8988T (cell line): Measurements from ENCODE around the gene MIX23.

Experiments used
- DNase-seq: peaks from one replicate; pipeline ENCODE4 v3.0.0; 2011

MIX23 gene

GRCh38 chr3:122343654-122344053 is 39.4 kb downstream of the MIX23 start:
- DNase-seq = no peak

DNA sequence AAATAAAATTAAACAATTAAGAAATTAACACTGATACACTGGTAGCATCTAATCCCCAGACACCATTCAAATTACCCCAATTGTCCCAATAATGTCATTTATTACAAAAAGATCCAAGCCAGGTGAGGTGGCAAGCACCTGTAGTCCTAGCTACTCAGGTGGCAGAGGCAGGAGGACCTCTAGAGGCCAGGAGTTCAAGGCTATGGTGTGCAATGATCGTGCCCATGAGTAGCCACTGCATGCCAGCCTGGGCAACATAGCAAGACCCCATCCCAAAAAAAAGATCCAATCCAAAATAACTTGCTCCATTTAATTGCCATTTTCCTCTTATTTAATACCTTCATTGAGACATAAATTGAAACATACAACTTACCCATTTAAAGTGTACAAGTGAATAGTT is 40.2 kb downstream of the MIX23 start:
- no peak for DNase-seq

GRCh38 chr3:122332551-122332950 is 50.5 kb downstream of the MIX23 start:
- DNase-seq = no peak

DNA sequence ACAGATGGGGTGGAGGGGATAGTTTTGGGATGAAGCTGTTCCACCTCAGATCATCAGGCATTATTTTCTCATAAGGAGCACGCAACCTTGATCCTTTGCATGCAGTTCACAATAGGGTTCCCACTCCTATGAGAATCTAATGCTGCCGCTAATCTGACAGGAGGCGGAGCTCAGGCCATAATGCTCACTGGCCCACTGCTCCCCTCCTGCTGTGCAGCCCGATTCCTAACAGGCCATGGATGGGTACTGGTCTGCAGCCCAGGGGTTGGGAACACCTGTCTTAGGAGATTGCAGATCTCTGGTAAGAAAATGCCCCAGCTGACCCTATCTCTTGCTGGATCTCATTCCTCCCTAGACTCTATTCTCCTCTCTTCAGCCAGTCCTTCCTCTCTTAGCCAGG is 51.1 kb downstream of the MIX23 start:
- no peak for DNase-seq

DNA sequence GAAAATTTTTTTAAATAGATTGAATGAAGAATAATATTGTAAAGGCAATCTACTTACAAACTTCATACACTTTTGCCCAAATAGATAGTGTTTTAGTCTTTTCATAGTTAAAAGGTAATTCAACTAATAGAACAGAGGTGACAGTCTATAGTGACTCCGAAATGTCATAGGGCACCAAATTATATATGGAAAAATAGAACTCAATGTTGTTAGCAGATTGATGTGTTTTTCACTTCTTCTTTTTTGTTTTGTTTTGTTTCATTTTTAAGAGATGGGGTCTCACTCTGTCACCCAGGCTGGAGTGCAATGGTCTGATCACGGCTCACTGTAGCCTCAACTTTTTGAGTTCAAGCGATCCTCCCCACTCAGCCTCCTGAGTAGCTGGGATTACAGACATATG is 57.3 kb downstream of the MIX23 start:
- DNase-seq = no peak

DNA sequence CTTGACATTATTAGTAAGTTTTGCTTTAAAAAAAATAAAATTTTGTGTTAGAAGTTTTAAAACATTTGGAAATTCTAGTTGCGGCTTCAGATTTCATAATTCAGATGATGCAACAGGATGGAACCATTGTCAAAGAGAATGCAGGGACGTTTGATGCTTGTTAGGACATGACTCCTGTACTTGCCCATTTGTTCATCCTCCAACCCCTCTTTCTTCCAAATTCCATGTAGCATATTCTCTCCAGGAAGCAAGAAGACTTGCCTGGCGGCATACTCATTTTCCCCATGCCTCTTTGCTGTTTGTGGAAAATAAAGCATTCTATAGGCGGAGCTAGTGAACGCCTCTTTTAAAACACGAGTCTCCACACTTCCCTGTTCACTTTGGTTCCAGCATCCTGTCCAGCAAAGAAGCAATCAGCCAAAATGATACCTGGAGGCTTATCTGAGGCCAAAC is 58.1 kb downstream of the MIX23 start, which contains the start of gene CSTA:
CSTA (plus strand) TSS at position 378 of the 453 bp plus-strand sequence; CDS start at position 423, 45 bp downstream.
- DNase-seq = no peak

DNA sequence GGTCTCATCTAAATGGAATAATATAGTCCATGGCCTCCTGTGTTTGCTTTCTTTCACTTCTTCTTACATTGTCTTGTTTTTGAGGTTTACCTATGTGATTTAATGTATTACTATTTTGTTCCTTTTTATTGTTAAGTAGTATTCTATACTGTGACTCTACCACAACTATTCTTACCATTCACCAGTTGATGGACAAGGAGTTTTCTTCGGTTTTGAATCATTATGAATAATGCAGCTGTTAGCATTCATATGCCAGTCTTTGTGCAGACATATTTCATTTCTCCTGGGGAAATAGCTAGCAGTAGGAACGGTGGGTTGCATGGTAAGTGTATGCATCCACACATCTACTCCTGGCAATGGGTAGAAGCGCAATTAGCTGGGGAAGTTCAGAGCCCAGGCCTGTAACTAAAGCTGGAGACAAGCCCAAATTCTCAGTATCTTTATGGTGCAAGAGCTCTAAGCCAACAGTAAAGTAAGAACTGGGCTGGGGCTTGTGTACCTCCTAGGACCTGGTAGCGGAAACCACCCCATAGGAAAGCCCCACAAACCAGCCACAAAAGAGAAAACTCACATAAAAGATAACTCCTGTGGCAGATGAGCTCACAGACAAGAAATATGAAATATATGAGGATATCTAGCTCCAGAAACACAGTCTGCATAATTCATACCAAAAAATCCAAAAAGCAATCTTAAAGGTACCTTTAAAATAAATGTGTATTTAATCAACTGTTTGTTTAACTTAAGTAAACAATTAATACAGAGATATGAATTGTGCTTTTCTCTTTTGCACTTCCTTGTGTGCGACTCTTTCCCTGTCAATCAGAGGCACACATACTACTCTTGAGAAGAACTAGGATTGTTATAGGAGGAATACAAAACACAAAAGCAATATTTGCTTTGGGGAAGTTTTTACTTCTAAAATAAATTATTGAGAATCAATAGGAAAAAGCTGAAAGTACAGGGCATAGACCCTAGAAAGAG is 60.6 kb downstream of the MIX23 start:
- no peak for DNase-seq

GRCh38 chr3:122318620-122319019 is 64.4 kb downstream of the MIX23 start:
- DNase-seq = no peak

DNA sequence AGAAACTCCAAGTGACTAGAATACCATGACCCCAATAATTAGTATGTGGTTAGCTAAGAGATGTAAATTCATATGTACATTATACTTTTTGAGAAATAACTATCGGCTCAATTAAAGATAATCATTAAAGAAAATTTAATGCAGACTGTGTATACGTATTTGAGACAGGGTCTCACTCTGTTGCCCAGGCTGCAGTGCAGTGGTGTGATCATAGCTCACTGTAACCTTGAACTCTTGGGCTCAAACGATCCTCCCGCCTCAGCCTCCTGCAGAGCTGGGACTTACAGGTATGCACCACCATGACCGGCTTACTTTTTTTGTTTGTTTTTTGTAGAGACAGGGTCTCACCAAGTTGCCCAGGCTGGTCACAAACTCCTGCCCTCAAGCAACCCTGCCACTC is 66.7 kb downstream of the MIX23 start:
- DNase-seq = no peak

GRCh38 chr3:122315619-122316018 is 67.4 kb downstream of the MIX23 start:
- no peak for DNase-seq

DNA sequence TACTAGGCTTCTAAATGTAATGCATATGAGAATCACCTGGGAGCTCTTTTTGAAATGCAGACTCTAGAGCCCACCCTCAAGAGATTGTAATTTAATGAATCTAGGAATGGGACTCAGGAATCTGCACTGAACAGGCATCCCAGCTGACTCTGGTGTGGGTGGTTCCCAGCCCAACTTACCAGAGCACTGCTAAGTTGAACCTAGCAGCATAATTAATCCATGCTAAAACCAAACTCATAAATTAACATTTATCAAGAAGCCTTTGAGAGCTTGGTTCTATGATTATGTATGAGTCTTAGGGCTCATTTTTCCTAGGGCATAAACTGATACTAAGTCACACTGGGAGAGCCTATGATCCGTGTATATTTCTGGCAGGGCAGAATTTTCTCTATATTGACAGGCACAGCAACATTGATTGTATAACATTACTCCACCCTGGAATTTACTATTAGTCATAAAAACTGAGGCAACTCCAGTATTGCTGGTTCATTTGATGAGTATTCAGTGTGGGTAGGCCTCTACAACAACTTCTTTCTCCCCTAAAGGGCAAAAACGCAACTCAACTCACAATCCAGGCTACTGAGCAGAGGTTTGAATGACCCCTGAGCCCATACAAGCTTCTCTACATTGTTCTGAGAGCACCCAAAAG is 68.7 kb downstream of the MIX23 start:
- DNase-seq = no peak

GRCh38 chr3:122313281-122313680 is 69.8 kb downstream of the MIX23 start:
- no peak for DNase-seq

GRCh38 chr3:122312826-122313225 is 70.2 kb downstream of the MIX23 start:
- DNase-seq = no peak

DNA sequence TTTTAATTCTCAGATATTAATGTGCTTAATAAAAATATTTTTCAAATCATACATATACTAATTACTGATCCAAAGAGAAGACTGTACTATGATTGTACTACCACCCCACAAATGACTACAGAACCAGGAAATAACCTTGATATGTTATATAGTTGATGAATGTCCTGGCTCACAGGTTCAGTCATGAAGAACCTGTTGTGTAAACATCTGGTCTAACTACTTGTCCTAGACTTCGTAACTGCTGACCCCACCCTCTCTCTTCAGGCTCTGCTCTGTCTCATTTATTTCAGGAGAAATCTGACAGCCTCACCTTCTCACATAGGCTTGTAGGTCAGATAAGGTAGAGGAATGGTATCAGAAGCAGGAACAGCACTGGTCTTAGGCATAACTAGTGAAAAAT is 72.7 kb downstream of the MIX23 start:
- no peak for DNase-seq
